SK-N-SH (cell line): Measurements from ENCODE around the gene PJA2. TPM values are rescaled to one million over a fixed set of nuclear protein-coding genes. Genes with fewer than 3 reads are reported as not detected.

ENCODE experiments used
- CTCF ChIA-PET: fragments of 300-600, 350-600 bp; formaldehyde crosslinking; extraction: SDS; loops from one replicate; lab custom pipeline; 2021; lab: Yijun Ruan, JAX
- POLR2A ChIA-PET: fragments of 350-600 bp; sonication (Branson Sonifier 250); formaldehyde crosslinking; extraction: SDS; loops from one replicate; lab custom pipeline; 2020; ENCODE audit warnings: antibody characterized with exemption, inconsistent platforms; lab: Yijun Ruan, JAX
- DNase-seq: peaks from one replicate; pipeline ENCODE4 v3.0.0; 2012
- H2AFZ ChIP-seq: fragments of 200-600 bp; sonication (generic); 2 replicates; pipeline ENCODE4 v1.8.1; 2016; ENCODE audit warnings: antibody characterized with exemption, mild to moderate bottlenecking, low read depth
- H3F3A ChIP-seq: fragments of 200-600 bp; sonication (generic); replicated peaks from 2 replicates; pipeline ENCODE3; 2016; ENCODE audit warnings: antibody characterized with exemption, mild to moderate bottlenecking; ENCODE audit not compliant: insufficient read depth
- H3K27ac ChIP-seq, 2 experiments: fragments of 200-500 bp in 1 of 2; fragments of 200-600 bp in 1 of 2; sonication (Bioruptor generic) in 1 of 2; sonication (generic), shearing (Covaris generic) in 1 of 2; 2 replicates each; pipeline versions ENCODE4 v1.5.1 to v1.6.1; 2014 to 2016; ENCODE audit warnings: low read depth in 2 of 2, inconsistent platforms in 1 of 2, low read length in 1 of 2, mild to moderate bottlenecking in 1 of 2, mixed read lengths in 1 of 2
- H3K27me3 ChIP-seq: fragments of 200-600 bp; sonication (generic), shearing (Covaris generic); 2 replicates; pipeline ENCODE4 v1.6.1; 2016; ENCODE audit warnings: mixed run types; ENCODE audit not compliant: insufficient read depth
- H3K36me3 ChIP-seq, 2 experiments: fragments of 200-500 bp in 1 of 2; fragments of 200-600 bp in 1 of 2; sonication (Bioruptor generic) in 1 of 2; sonication (generic) in 1 of 2; replicated peaks in 1 of 2; 2 replicates each; pipeline versions ENCODE3 to v1.5.1; 2014 to 2016; ENCODE audit warnings: low read length in 1 of 2, mild to moderate bottlenecking in 1 of 2; ENCODE audit not compliant: insufficient read depth in 2 of 2, control insufficient read depth in 1 of 2
- H3K4me1 ChIP-seq, 2 experiments: fragments of 200-500 bp in 1 of 2; fragments of 200-600 bp in 1 of 2; sonication (Bioruptor generic) in 1 of 2; sonication (generic), shearing (Covaris generic) in 1 of 2; 2 replicates each; pipeline versions ENCODE4 v1.5.1 to v1.6.1; 2014 to 2016; ENCODE audit warnings: low read depth in 1 of 2, low read length in 1 of 2, mixed run types in 1 of 2; ENCODE audit not compliant: insufficient read depth in 2 of 2, control insufficient read depth in 1 of 2
- H3K4me2 ChIP-seq: fragments of 200-600 bp; sonication (generic), shearing (Covaris generic); 2 replicates; pipeline ENCODE4 v1.6.1; 2017; ENCODE audit warnings: mixed run types
- H3K4me3 ChIP-seq, 2 experiments: fragments of 200-500 bp in 1 of 2; fragments of 200-600 bp in 1 of 2; sonication (Bioruptor generic) in 1 of 2; sonication (generic), shearing (Covaris generic) in 1 of 2; 2 replicates each; pipeline versions ENCODE4 v1.5.1 to v1.8.1; 2014 to 2016; ENCODE audit warnings: low read depth in 2 of 2, inconsistent platforms in 1 of 2, low read length in 1 of 2, mild to moderate bottlenecking in 1 of 2, mixed read lengths in 1 of 2, moderate library complexity in 1 of 2
- H3K79me2 ChIP-seq: fragments of 200-600 bp; sonication (generic); 2 replicates; pipeline ENCODE4 v1.8.1; 2017; ENCODE audit warnings: mild to moderate bottlenecking; ENCODE audit not compliant: insufficient read depth
- H3K9ac ChIP-seq: fragments of 200-600 bp; sonication (generic); 2 replicates; pipeline ENCODE4 v1.6.1; 2017; ENCODE audit warnings: mixed run types
- H3K9me2 ChIP-seq: fragments of 200-600 bp; sonication (generic); 2 replicates; pipeline ENCODE4 v1.6.1; 2017; ENCODE audit warnings: mixed run types
- H3K9me3 ChIP-seq: fragments of 200-600 bp; sonication (generic); 2 replicates; pipeline ENCODE4 v1.6.1; 2017; ENCODE audit warnings: mixed run types, mild to moderate bottlenecking, moderate library complexity
- H4K20me1 ChIP-seq: fragments of 200-600 bp; sonication (generic); 2 replicates; pipeline ENCODE4 v1.6.1; 2017; ENCODE audit warnings: mild to moderate bottlenecking, mixed run types; ENCODE audit not compliant: insufficient read depth
- FOXJ3 ChIP-seq: sonication (generic); formaldehyde crosslinking; IDR thresholded peaks from 2 replicates; pipeline ENCODE4 v1.5.1; 2020; ENCODE audit warnings: mild to moderate bottlenecking, missing genetic modification reagents
- GATA2 ChIP-seq: sonication (generic); formaldehyde crosslinking; IDR thresholded peaks from 2 replicates; pipeline ENCODE4 v1.5.0; 2020; ENCODE audit warnings: mild to moderate bottlenecking, missing genetic modification reagents
- JUND ChIP-seq: IDR thresholded peaks from 2 replicates; pipeline ENCODE4 v1.4.0; 2012
- NFIC ChIP-seq: IDR thresholded peaks from 2 replicates; pipeline ENCODE4 v1.4.0; 2012; ENCODE audit warnings: borderline replicate concordance
- RAD21 ChIP-seq: IDR thresholded peaks from 2 replicates; pipeline ENCODE4 v1.6.1; 2012; ENCODE audit warnings: mild to moderate bottlenecking, low read length
- RFX5 ChIP-seq: IDR thresholded peaks from 2 replicates; pipeline ENCODE4 v1.6.1; 2012; ENCODE audit warnings: mild to moderate bottlenecking, improper control_type of control experiment, low read length
- RXRA ChIP-seq: IDR thresholded peaks from 2 replicates; pipeline ENCODE4 v1.4.0; 2012; ENCODE audit warnings: low read depth, mild to moderate bottlenecking, borderline replicate concordance
- TCF12 ChIP-seq: IDR thresholded peaks from 2 replicates; pipeline ENCODE4 v1.4.0; 2012
- TEAD4 ChIP-seq: IDR thresholded peaks from 2 replicates; pipeline ENCODE4 v1.4.0; 2012; ENCODE audit warnings: mild to moderate bottlenecking, borderline replicate concordance; ENCODE audit not compliant: insufficient read depth
- USF1 ChIP-seq: IDR thresholded peaks from 2 replicates; pipeline ENCODE4 v1.4.0; 2012; ENCODE audit warnings: low read depth, borderline replicate concordance
- ZBTB33 ChIP-seq: IDR thresholded peaks from 2 replicates; pipeline ENCODE4 v1.4.0; 2012; ENCODE audit warnings: low read depth, borderline replicate concordance
- WGBS: methylation state at CpG from one replicate; pipeline ENCODE4 v1.1.6; 2017; ENCODE audit warnings: low lambda C conversion rate; 5-methylcytosine and 5-hydroxymethylcytosine counted together
- polyA plus RNA-seq, 3 experiments: library from polyadenylated mRNA; depleted of rRNA; stranded (reverse); fragments of >200 nt; gene quantifications; 2 replicates each; pipeline ENCODE4 v1.2.3, GENCODE V29; 2012
- TF ChIP-seq, protein P1 (sequence below): IDR thresholded peaks from 2 replicates; pipeline ENCODE4 v1.4.0; 2012; ENCODE audit warnings: low read depth

PJA2 gene
- polyA plus RNA-seq, 1 of the 3 experiments (the other 2 are of a cell fraction): 30.7 TPM

- DNase-seq: no peak
- no peak overlapping the region for H3K4me2 ChIP-seq
- no peaks in the 10 kb centered on the region for H3F3A ChIP-seq
- peaks cover 8% of the 10 kb centered on the region; the same call in 1 of the 2 replicates for H4K20me1 ChIP-seq
- TF ChIP-seq RAD21 (no peak), FOXJ3 (CRISPR knock-in tag) (no peak), RXRA (no peak), NFIC (no peak)
- TF ChIP-seq, protein P1, sequence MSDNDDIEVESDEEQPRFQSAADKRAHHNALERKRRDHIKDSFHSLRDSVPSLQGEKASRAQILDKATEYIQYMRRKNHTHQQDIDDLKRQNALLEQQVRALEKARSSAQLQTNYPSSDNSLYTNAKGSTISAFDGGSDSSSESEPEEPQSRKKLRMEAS: no peak
- H3K79me2 ChIP-seq: peaks cover 78% of the 10 kb centered on the region
- no peaks in the 10 kb centered on the region for H3K9me3 ChIP-seq
- H3K36me3 ChIP-seq: peaks cover 47 to 68% of the 10 kb centered on the region in 2 experiments
- no peak overlapping the region for H3K9ac ChIP-seq
- no peak overlapping the region for H2AFZ ChIP-seq
- H3K9me2 ChIP-seq: no peaks in the 10 kb centered on the region
- H3K27me3 ChIP-seq: no peaks in the 10 kb centered on the region
- no peak overlapping the region for H3K27ac ChIP-seq
- H3K4me1 ChIP-seq: no peaks in the 10 kb centered on the region
- H3K4me3 ChIP-seq: no peak overlapping the region
- ChIA-PET POLR2A (interaction anchor here (1.1 kb wide), 1 partner anchor 638 kb away, joined by 3 read pairs; no protein-coding TSS in a partner anchor), CTCF (no interaction called here)
These were observed 44.1 kb downstream of the PJA2 start for GRCh38 chr5:109365653-109366052.

- no peak overlapping the region for H3K4me2 ChIP-seq
- H3K9me3 ChIP-seq: no peaks in the 10 kb centered on the region
- no peaks in the 10 kb centered on the region for H3K9me2 ChIP-seq
- H3K27ac ChIP-seq: no peak overlapping the region
- ChIA-PET CTCF (no interaction called here), POLR2A (interaction anchor here (1.1 kb wide), 1 partner anchor 637 kb away, joined by 3 read pairs; no protein-coding TSS in a partner anchor)
- no peak overlapping the region for H2AFZ ChIP-seq
- peaks cover 8% of the 10 kb centered on the region; the same call in 1 of the 2 replicates for H4K20me1 ChIP-seq
- H3K36me3 ChIP-seq: peaks cover 53 to 74% of the 10 kb centered on the region in 2 experiments
- no peak for DNase-seq
- H3K4me3 ChIP-seq: no peak overlapping the region
- H3K9ac ChIP-seq: no peak overlapping the region
- TF ChIP-seq ZBTB33: no peak
- no peak for TF ChIP-seq NFIC
- no peak for TF ChIP-seq TEAD4
- peaks cover 74% of the 10 kb centered on the region for H3K79me2 ChIP-seq
- H3K27me3 ChIP-seq: no peaks in the 10 kb centered on the region
- no peaks in the 10 kb centered on the region for H3F3A ChIP-seq
- H3K4me1 ChIP-seq: no peaks in the 10 kb centered on the region
- 100% methylated on average over 3 of the region's 3 CpGs for WGBS
These were observed 44.8 kb downstream of the PJA2 start for GRCh38 chr5:109364977-109365376.

DNA sequence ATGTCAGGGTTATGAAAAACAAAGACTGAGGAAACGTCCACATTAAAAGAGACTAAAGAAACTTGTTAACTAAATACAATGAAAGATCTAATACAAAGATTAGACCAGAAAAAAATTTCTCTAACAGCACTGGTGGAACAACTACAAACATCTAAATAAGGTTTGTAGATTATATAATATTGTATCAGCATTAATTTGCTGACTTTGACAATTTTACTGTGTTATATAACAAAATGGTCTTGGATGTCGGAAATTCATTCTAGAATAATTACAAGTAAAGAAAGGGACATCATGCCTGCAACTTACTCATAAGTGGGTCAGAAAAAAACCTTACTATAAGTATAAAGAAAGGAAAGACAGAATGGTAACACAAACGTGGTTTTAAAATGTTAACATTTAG is 50.1 kb downstream of the PJA2 start:
- DNase-seq: no peak
- no peak overlapping the region for H2AFZ ChIP-seq
- ChIA-PET CTCF (interaction anchor here (0.7 kb wide), 1 partner anchor 35 kb away, joined by 3 read pairs; no protein-coding TSS in a partner anchor), POLR2A (no interaction called here)
- H3K27me3 ChIP-seq: no peaks in the 10 kb centered on the region
- no peaks in the 10 kb centered on the region for H3K4me1 ChIP-seq
- no peak overlapping the region for H3K27ac ChIP-seq
- H3K9me2 ChIP-seq: no peaks in the 10 kb centered on the region
- no peak overlapping the region for H3K9ac ChIP-seq
- 92% methylated on average over 3 of the region's 3 CpGs for WGBS
- peaks cover 8% of the 10 kb centered on the region; the same call in 1 of the 2 replicates for H4K20me1 ChIP-seq
- no peak overlapping the region for H3K4me2 ChIP-seq
- no peak for TF ChIP-seq RXRA
- TF ChIP-seq JUND: no peak
- no peak for TF ChIP-seq USF1
- no peak for TF ChIP-seq GATA2 (CRISPR knock-in tag)
- TF ChIP-seq RFX5: no peak
- TF ChIP-seq TCF12: no peak
- peaks cover 53 to 83% of the 10 kb centered on the region in 2 experiments for H3K36me3 ChIP-seq
- peaks cover 19% of the 10 kb centered on the region for H3F3A ChIP-seq
- peaks cover 51% of the 10 kb centered on the region for H3K79me2 ChIP-seq
- no peaks in the 10 kb centered on the region for H3K9me3 ChIP-seq
- H3K4me3 ChIP-seq: no peak overlapping the region
